CD4-positive, alpha-beta memory T cell (primary cell): Measurements from ENCODE around the gene PSMB10. TPM values are rescaled to one million over a fixed set of nuclear protein-coding genes. Genes with fewer than 3 reads are reported as not detected.

Experiments used
- polyA plus RNA-seq, 2 donors: library from polyadenylated mRNA; unstranded; fragments of 300-500 nt; fragmentation: Illumina TruSeq; gene quantifications; one replicate each; pipeline ENCODE4 v1.2.3, GENCODE V29; 2021
- total RNA-seq, 2 experiments: library from RNA; stranded (reverse); gene quantifications; one replicate each; pipeline ENCODE4 v1.2.3, GENCODE V29; 2021

PSMB10 gene
- total and polyA plus RNA-seq, 4 experiments from 2014 or later: 147 to 777 (median 306) TPM

Other genes with a start within 250 kb of the PSMB10 start
- 10 to 100 TPM; 18.0 to 19.8 TPM for gene GFOD2, start 217.5 kb downstream of the PSMB10 start, total RNA-seq
- gene GFOD2, start 217.5 kb downstream of the PSMB10 start, polyA plus RNA-seq: 10 to 100 TPM; 10.8 to 19.2 TPM
- gene RANBP10, start 130.3 kb downstream of the PSMB10 start, total RNA-seq: 10 to 100 TPM; 25.6 to 27.8 TPM
- gene RANBP10, start 130.3 kb downstream of the PSMB10 start, polyA plus RNA-seq: 10 to 100 TPM in 1 of 2 donors, 1 to 10 TPM in 1; 7.1 to 14.7 TPM
- gene TSNAXIP1, start 130.0 kb downstream of the PSMB10 start, total RNA-seq: under 1 TPM; 0.44 to 0.64 TPM
- gene TSNAXIP1, start 130.0 kb downstream of the PSMB10 start, polyA plus RNA-seq: not detected
- gene THAP11, start 94.5 kb downstream of the PSMB10 start, total RNA-seq: 10 to 100 TPM; 56.8 to 58.4 TPM
- 100 to 1,000 TPM; 130 to 147 TPM for gene THAP11, start 94.5 kb downstream of the PSMB10 start, polyA plus RNA-seq
- 10 to 100 TPM; 41.2 to 45.9 TPM for gene NUTF2, start 89.9 kb downstream of the PSMB10 start, total RNA-seq
- gene NUTF2, start 89.9 kb downstream of the PSMB10 start, polyA plus RNA-seq: 100 to 1,000 TPM; 127 to 128 TPM
- 100 to 1,000 TPM; 103 to 107 TPM for gene CENPT, start 89.2 kb downstream of the PSMB10 start, total RNA-seq
- gene CENPT, start 89.2 kb downstream of the PSMB10 start, polyA plus RNA-seq: 10 to 100 TPM; 15.4 to 18.1 TPM
- 100 to 1,000 TPM; 141 to 144 TPM for gene EDC4, start 63.8 kb downstream of the PSMB10 start, total RNA-seq
- gene EDC4, start 63.8 kb downstream of the PSMB10 start, polyA plus RNA-seq: 10 to 100 TPM; 18.5 to 37.3 TPM
- 1 to 10 TPM; 5.9 to 7.0 TPM for gene NRN1L, start 52.0 kb downstream of the PSMB10 start, total RNA-seq
- under 1 TPM; 0.81 to 0.96 TPM for gene NRN1L, start 52.0 kb downstream of the PSMB10 start, polyA plus RNA-seq
- 10 to 100 TPM; 22.3 to 25.1 TPM for gene PSKH1, start 43.6 kb downstream of the PSMB10 start, total RNA-seq
- gene PSKH1, start 43.6 kb downstream of the PSMB10 start, polyA plus RNA-seq: 10 to 100 TPM; 19.4 to 25.3 TPM
- gene CTRL, start 5.0 kb downstream of the PSMB10 start, total RNA-seq: 1 to 10 TPM; 5.1 to 8.6 TPM
- gene CTRL, start 5.0 kb downstream of the PSMB10 start, polyA plus RNA-seq: 1 to 10 TPM in 1 of 2 donors, under 1 TPM in 1; 0.41 to 1.8 TPM
- gene LCAT, start 7.3 kb upstream of the PSMB10 start, total RNA-seq: 10 to 100 TPM; 18.2 to 20.3 TPM
- 1 to 10 TPM in 1 of 2 donors, not detected in 1; 1.9 TPM for gene LCAT, start 7.3 kb upstream of the PSMB10 start, polyA plus RNA-seq
- 10 to 100 TPM; 33.2 to 33.5 TPM for gene SLC12A4, start 31.8 kb upstream of the PSMB10 start, total RNA-seq
- 1 to 10 TPM; 4.0 to 5.1 TPM for gene SLC12A4, start 31.8 kb upstream of the PSMB10 start, polyA plus RNA-seq
- gene DPEP3, start 43.6 kb upstream of the PSMB10 start, total RNA-seq: 1 to 10 TPM in 1 of 2 experiments, under 1 TPM in 1; 0.91 to 1.2 TPM
- gene DPEP3, start 43.6 kb upstream of the PSMB10 start, polyA plus RNA-seq: not detected
- gene DPEP2, start 62.6 kb upstream of the PSMB10 start, total RNA-seq: 100 to 1,000 TPM; 106 to 119 TPM
- gene DPEP2, start 62.6 kb upstream of the PSMB10 start, polyA plus RNA-seq: 10 to 100 TPM; 46.9 to 58.8 TPM
- gene DPEP2NB, start 79.1 kb upstream of the PSMB10 start, total RNA-seq: not detected
- not detected for gene DPEP2NB, start 79.1 kb upstream of the PSMB10 start, polyA plus RNA-seq
- 10 to 100 TPM; 16.1 to 17.0 TPM for gene DDX28, start 86.4 kb upstream of the PSMB10 start, total RNA-seq
- gene DDX28, start 86.4 kb upstream of the PSMB10 start, polyA plus RNA-seq: 10 to 100 TPM; 36.0 to 55.8 TPM
- 10 to 100 TPM; 13.8 to 14.6 TPM for gene DUS2, start 86.4 kb upstream of the PSMB10 start, total RNA-seq
- 10 to 100 TPM in 1 of 2 donors, 1 to 10 TPM in 1; 9.0 to 11.9 TPM for gene DUS2, start 86.4 kb upstream of the PSMB10 start, polyA plus RNA-seq
- gene NFATC3, start 148.5 kb upstream of the PSMB10 start, total RNA-seq: 100 to 1,000 TPM; 127 to 134 TPM
- 10 to 100 TPM; 76.5 to 94.9 TPM for gene NFATC3, start 148.5 kb upstream of the PSMB10 start, polyA plus RNA-seq